OCI-LY1 (cell line): ENCODE measurements around the gene BUB1B.

Source experiments
- EZH2 ChIP-seq: fragments of 200-600 bp; sonication (generic), shearing (Covaris generic); IDR thresholded peaks from 2 replicates; pipeline ENCODE4 v1.8.0; 2017; ENCODE audit warnings: borderline replicate concordance, mixed run types, mild to moderate bottlenecking, antibody characterized with exemption, low read length, moderate library complexity, mixed read lengths
- TF ChIP-seq, protein P1 (sequence below): fragments of 200-600 bp; sonication (generic), shearing (Covaris generic); IDR thresholded peaks from 2 replicates; pipeline ENCODE4 v1.5.1; 2017; ENCODE audit warnings: mild to moderate bottlenecking, antibody characterized with exemption, low read length, moderate library complexity, mixed read lengths

GRCh38 chr15:40118473-40118872 is 42.4 kb upstream of the BUB1B start:
- TF ChIP-seq, protein P1, sequence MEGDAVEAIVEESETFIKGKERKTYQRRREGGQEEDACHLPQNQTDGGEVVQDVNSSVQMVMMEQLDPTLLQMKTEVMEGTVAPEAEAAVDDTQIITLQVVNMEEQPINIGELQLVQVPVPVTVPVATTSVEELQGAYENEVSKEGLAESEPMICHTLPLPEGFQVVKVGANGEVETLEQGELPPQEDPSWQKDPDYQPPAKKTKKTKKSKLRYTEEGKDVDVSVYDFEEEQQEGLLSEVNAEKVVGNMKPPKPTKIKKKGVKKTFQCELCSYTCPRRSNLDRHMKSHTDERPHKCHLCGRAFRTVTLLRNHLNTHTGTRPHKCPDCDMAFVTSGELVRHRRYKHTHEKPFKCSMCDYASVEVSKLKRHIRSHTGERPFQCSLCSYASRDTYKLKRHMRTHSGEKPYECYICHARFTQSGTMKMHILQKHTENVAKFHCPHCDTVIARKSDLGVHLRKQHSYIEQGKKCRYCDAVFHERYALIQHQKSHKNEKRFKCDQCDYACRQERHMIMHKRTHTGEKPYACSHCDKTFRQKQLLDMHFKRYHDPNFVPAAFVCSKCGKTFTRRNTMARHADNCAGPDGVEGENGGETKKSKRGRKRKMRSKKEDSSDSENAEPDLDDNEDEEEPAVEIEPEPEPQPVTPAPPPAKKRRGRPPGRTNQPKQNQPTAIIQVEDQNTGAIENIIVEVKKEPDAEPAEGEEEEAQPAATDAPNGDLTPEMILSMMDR, result no peak
- no peak for TF ChIP-seq EZH2
